GM23338 (cell line): ENCODE measurements around the gene TENM4.

ENCODE experiments used
- CTCF ChIP-seq, 2 experiments: fragments of 200-600 bp in 1 of 2; sonication (generic) in 1 of 2; conservative IDR thresholded peaks; 2 replicates each; pipeline versions ENCODE4 v1.5.1 to v1.6.1; 2016 to 2017; ENCODE audit warnings: antibody characterized with exemption in 2 of 2, low read depth in 2 of 2, mild to moderate bottlenecking in 2 of 2, moderate library complexity in 1 of 2
- EZH2 ChIP-seq: fragments of 200-600 bp; sonication (generic); IDR thresholded peaks from one replicate; pipeline ENCODE4 v1.8.0; 2017; ENCODE audit warnings: antibody characterized with exemption, mild to moderate bottlenecking, low read depth; ENCODE audit not compliant: unreplicated experiment
- REST ChIP-seq: IDR thresholded peaks from one replicate; pipeline ENCODE4 v1.6.1; 2018; ENCODE audit warnings: antibody characterized with exemption; ENCODE audit not compliant: unreplicated experiment
- ZNF331 ChIP-seq: fragments of 250-450 bp; sonication (Bioruptor Pico); IDR thresholded peaks from 2 replicates; pipeline ENCODE4 v1.5.0; 2020; ENCODE audit warnings: low read depth, mild to moderate bottlenecking, moderate library complexity

- TF ChIP-seq CTCF (conservative IDR thresholded peaks at IDR 0.05; ENCODE audit: low read depth in 2 of 2) = no peak
- TF ChIP-seq ZNF331 (CRISPR knock-in tag) = no peak
- TF ChIP-seq REST = no peak
- TF ChIP-seq EZH2 = peak; percentile 68
These were observed 1.4 kb downstream of the TENM4 start for GRCh38 chr11:79439410-79439885.
